Endometrial microvascular endothelial cells (primary cell): ENCODE results near the gene SMIM36. TPM values are rescaled to one million over a fixed set of nuclear protein-coding genes. Genes with fewer than 3 reads are reported as not detected.
"Not testable (repeated sequence)": the region's sequence is repeated elsewhere in the genome, so short reads cannot be mapped to it uniquely, and the experiment has no call there.

Experiments used
- in situ Hi-C: cut with HindIII; loops from 2 replicates; pipeline ENCODE4 v1.10.0; 2017; ENCODE audit warnings: low sequenced_read_pairs, low pct_unique_long_range_greater_than_20kb; ENCODE audit errors: inconsistent ontology term
- total RNA-seq: library from RNA; depleted of rRNA; stranded (reverse); fragments of >200 nt; gene quantifications from one replicate; pipeline ENCODE4 v1.2.3, GENCODE V29; 2015; ENCODE audit errors: inconsistent ontology term

SMIM36 gene
- total RNA-seq, 1 donor from 2014 or later = not detected

GRCh38 chr17:55518510-55518909 is 7.3 kb upstream of the SMIM36 start:
- in situ Hi-C loops = no loop called here

GRCh38 chr17:55513885-55514590 is 2.8 kb upstream of the SMIM36 start:
- in situ Hi-C loops = no loop called here

- in situ Hi-C loops = not testable (repeated sequence)
Measured at GRCh38 chr17:55507669-55508068, 3.6 kb downstream of the SMIM36 start.

GRCh38 chr17:55501626-55502025 is 9.6 kb downstream of the SMIM36 start:
- in situ Hi-C loops = not testable (repeated sequence)

- in situ Hi-C loops = no loop called here
Measured at GRCh38 chr17:55500103-55500502, 11.1 kb downstream of the SMIM36 start.

- in situ Hi-C loops = no loop called here
Measured at GRCh38 chr17:55496094-55496881, 15.0 kb downstream of the SMIM36 start.

- in situ Hi-C loops = no loop called here
Measured at GRCh38 chr17:55495239-55495638, 16.0 kb downstream of the SMIM36 start.

- in situ Hi-C loops = no loop called here
Measured at GRCh38 chr17:55492781-55493341, 18.4 kb downstream of the SMIM36 start.

GRCh38 chr17:55490376-55490775 is 20.9 kb downstream of the SMIM36 start:
- in situ Hi-C loops = no loop called here

- in situ Hi-C loops = no loop called here
Measured at GRCh38 chr17:55487695-55488432, 23.4 kb downstream of the SMIM36 start.

GRCh38 chr17:55484575-55484974 is 26.7 kb downstream of the SMIM36 start:
- in situ Hi-C loops = no loop called here

GRCh38 chr17:55482591-55483389 is 28.5 kb downstream of the SMIM36 start:
- in situ Hi-C loops = no loop called here

- in situ Hi-C loops = no loop called here
Measured at GRCh38 chr17:55480631-55481315, 30.5 kb downstream of the SMIM36 start.

- in situ Hi-C loops = no loop called here
Measured at GRCh38 chr17:55479903-55480302, 31.3 kb downstream of the SMIM36 start.

GRCh38 chr17:55478971-55479370 is 32.3 kb downstream of the SMIM36 start:
- in situ Hi-C loops = no loop called here

GRCh38 chr17:55466671-55467070 is 44.6 kb downstream of the SMIM36 start:
- in situ Hi-C loops = no loop called here

- in situ Hi-C loops = not testable (repeated sequence)
Measured at GRCh38 chr17:55465771-55466170, 45.5 kb downstream of the SMIM36 start.

- in situ Hi-C loops = no loop called here
Measured at GRCh38 chr17:55463600-55463999, 47.7 kb downstream of the SMIM36 start.
